Measurements from ENCODE around the gene LRRN4. TPM values are rescaled to one million over a fixed set of nuclear protein-coding genes. Genes with fewer than 3 reads are reported as not detected.

The LRRN4 gene
- total RNA-seq, 1 donor from 2014 or later: 76.6 TPM

GRCh38 chr20:6095409-6095808, 41.5 kb upstream of the LRRN4 start:
- intact Hi-C loops (cut with DNase I): no loop called here
- H3K27ac ChIP-seq: no peak overlapping the region
- no peak for ATAC-seq
- H3K4me1 ChIP-seq: no peaks in the 10 kb centered on the region
- H3K27me3 ChIP-seq: no peaks in the 10 kb centered on the region
- H3K9me3 ChIP-seq: no peaks in the 10 kb centered on the region
- no peak overlapping the region for H3K4me3 ChIP-seq
- DNase-seq: no peak
- no peak for TF ChIP-seq CTCF (IDR thresholded peaks at IDR 0.05)
- no peaks in the 10 kb centered on the region for H3K36me3 ChIP-seq

GRCh38 chr20:6094565-6094964, 40.7 kb upstream of the LRRN4 start:
- H3K4me1 ChIP-seq: no peaks in the 10 kb centered on the region
- H3K27me3 ChIP-seq: no peaks in the 10 kb centered on the region
- no peaks in the 10 kb centered on the region for H3K36me3 ChIP-seq
- intact Hi-C loops (cut with DNase I): no loop called here
- TF ChIP-seq CTCF (IDR thresholded peaks at IDR 0.05): no peak
- H3K9me3 ChIP-seq: no peaks in the 10 kb centered on the region
- DNase-seq (no peak), ATAC-seq (no peak)
- no peak overlapping the region for H3K4me3 ChIP-seq
- H3K27ac ChIP-seq: no peak overlapping the region

- Histone ChIP-seq H3K27ac (no peak overlapping the region), H3K27me3 (no peaks in the 10 kb centered on the region), H3K36me3 (no peaks in the 10 kb centered on the region), H3K9me3 (no peaks in the 10 kb centered on the region), H3K4me1 (no peaks in the 10 kb centered on the region), H3K4me3 (no peak overlapping the region)
- TF ChIP-seq CTCF (IDR thresholded peaks at IDR 0.05): no peak
- DNase-seq: no peak
- intact Hi-C loops (cut with DNase I): no loop called here
- no peak for ATAC-seq
Measured at GRCh38 chr20:6094063-6094462, 40.2 kb upstream of the LRRN4 start.

- no peak for DNase-seq
- intact Hi-C loops (cut with DNase I): no loop called here
- no peaks in the 10 kb centered on the region for H3K36me3 ChIP-seq
- no peak for TF ChIP-seq CTCF (IDR thresholded peaks at IDR 0.05)
- no peak overlapping the region for H3K27ac ChIP-seq
- no peaks in the 10 kb centered on the region for H3K9me3 ChIP-seq
- H3K4me1 ChIP-seq: no peaks in the 10 kb centered on the region
- no peak for ATAC-seq
- no peak overlapping the region for H3K4me3 ChIP-seq
- H3K27me3 ChIP-seq: no peaks in the 10 kb centered on the region
Measured at GRCh38 chr20:6091661-6092060, 37.8 kb upstream of the LRRN4 start.

- TF ChIP-seq CTCF (IDR thresholded peaks at IDR 0.05): no peak
- no peak for ATAC-seq
- Histone ChIP-seq H3K4me1 (no peaks in the 10 kb centered on the region), H3K36me3 (no peaks in the 10 kb centered on the region), H3K27ac (no peak overlapping the region), H3K27me3 (no peaks in the 10 kb centered on the region), H3K4me3 (no peak overlapping the region), H3K9me3 (no peaks in the 10 kb centered on the region)
- DNase-seq: no peak
- intact Hi-C loops (cut with DNase I): no loop called here
Measured at GRCh38 chr20:6086868-6087267, 33.0 kb upstream of the LRRN4 start.

- DNase-seq (no peak), ATAC-seq (no peak)
- TF ChIP-seq CTCF (IDR thresholded peaks at IDR 0.05): no peak
Measured at GRCh38 chr20:6083926-6084325, 30.1 kb upstream of the LRRN4 start.

More at GRCh38 chr20:6083926-6084325, 30.1 kb upstream of the LRRN4 start:
- Histone ChIP-seq H3K36me3 (no peaks in the 10 kb centered on the region), H3K4me3 (no peak overlapping the region), H3K9me3 (no peaks in the 10 kb centered on the region), H3K27me3 (no peaks in the 10 kb centered on the region), H3K4me1 (no peaks in the 10 kb centered on the region), H3K27ac (no peak overlapping the region)
- intact Hi-C loops (cut with DNase I): loop anchor here (5.0 kb wide), 1 partner anchor 562 kb away; no protein-coding TSS in a partner anchor
